LNCaP clone FGC (cell line): ENCODE data around the gene C5.

Experiments
- DNase-seq: peaks from one replicate; pipeline ENCODE4 v3.0.0-alpha.2; 2011; ENCODE audit warnings: low read depth
- H3K4me3 ChIP-seq: 2 replicates; pipeline ENCODE4 v1.5.1; 2011; ENCODE audit warnings: mild to moderate bottlenecking, low read depth, low read length, control low read depth
- TF ChIP-seq, protein P1 (sequence below): IDR thresholded peaks from 2 replicates; pipeline ENCODE4 v1.5.1; 2012; ENCODE audit warnings: mild to moderate bottlenecking; ENCODE audit not compliant: control insufficient read depth, insufficient read depth; ENCODE audit errors: extremely low read depth

C5 gene

DNA sequence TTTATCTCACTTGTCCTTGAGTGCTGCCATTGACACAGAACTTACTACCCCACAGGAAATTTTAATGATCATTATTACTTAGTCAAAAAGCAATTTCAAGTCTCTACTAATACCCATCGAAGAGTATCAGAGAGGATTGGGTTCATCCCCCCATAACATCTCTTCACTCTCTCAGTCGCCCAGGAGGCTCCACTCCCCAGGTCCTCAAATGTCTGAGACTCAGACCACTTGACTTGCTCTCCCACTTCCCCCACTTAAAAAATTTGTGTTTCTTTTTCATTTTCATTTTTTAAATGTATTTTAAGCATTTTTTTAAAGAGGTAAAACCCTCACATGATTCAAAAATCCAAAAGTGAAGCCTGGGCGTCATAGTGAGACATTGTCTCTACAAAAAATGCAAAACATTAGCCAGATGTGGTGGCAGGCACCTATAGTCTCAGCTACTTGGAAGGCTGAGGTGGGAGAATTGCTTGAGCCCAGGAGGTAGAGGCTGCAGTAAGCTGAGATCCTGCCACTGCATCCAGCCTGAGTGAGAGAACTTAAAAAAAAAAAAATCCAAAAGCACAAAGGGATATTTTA is 66.7 kb downstream of the C5 start:
- TF ChIP-seq, protein P1, sequence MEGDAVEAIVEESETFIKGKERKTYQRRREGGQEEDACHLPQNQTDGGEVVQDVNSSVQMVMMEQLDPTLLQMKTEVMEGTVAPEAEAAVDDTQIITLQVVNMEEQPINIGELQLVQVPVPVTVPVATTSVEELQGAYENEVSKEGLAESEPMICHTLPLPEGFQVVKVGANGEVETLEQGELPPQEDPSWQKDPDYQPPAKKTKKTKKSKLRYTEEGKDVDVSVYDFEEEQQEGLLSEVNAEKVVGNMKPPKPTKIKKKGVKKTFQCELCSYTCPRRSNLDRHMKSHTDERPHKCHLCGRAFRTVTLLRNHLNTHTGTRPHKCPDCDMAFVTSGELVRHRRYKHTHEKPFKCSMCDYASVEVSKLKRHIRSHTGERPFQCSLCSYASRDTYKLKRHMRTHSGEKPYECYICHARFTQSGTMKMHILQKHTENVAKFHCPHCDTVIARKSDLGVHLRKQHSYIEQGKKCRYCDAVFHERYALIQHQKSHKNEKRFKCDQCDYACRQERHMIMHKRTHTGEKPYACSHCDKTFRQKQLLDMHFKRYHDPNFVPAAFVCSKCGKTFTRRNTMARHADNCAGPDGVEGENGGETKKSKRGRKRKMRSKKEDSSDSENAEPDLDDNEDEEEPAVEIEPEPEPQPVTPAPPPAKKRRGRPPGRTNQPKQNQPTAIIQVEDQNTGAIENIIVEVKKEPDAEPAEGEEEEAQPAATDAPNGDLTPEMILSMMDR: no peak
- no peak for DNase-seq
- H3K4me3 ChIP-seq: no peak overlapping the region

DNA sequence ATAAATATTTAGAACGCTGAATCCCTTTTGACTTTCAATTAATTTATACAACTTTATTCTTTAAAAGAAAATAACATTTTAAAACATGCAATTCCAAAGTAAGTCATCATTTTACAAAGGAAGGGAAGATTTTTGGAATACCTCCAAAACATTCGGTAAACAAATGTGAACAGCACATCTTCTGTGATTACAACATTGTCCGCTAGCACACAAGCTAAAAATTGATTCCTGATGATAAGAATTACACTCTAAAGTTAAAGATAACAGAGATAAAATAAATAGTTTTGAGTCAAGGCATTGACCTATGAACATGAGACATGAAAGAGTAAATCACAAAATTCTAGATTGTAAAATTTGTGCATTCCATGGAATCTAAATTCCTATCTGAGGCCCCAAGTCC is 67.2 kb downstream of the C5 start:
- peak; percentile 63 for DNase-seq
- H3K4me3 ChIP-seq: no peak overlapping the region
- TF ChIP-seq, protein P1: no peak

DNA sequence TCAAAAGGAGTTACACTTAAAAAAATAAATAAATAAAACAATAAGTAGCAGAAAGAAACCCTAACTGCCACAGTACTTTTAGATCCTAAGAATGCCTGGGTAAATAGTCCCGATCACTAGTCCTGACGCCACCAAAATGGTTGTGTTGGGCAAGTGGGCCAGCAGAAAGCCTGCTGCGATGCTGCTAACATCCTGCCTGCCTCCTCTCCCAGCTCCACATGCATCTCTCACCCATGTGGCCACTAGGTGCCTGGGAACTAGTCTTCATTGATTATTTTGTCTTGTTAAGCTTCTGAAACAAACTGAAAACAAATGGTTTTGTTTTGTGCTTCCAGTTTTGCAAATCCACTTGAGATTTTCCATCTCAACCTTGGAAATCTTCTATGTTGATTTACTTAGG is 69.1 kb downstream of the C5 start:
- H3K4me3 ChIP-seq: no peak overlapping the region
- no peak for DNase-seq
- TF ChIP-seq, protein P1: no peak

DNA sequence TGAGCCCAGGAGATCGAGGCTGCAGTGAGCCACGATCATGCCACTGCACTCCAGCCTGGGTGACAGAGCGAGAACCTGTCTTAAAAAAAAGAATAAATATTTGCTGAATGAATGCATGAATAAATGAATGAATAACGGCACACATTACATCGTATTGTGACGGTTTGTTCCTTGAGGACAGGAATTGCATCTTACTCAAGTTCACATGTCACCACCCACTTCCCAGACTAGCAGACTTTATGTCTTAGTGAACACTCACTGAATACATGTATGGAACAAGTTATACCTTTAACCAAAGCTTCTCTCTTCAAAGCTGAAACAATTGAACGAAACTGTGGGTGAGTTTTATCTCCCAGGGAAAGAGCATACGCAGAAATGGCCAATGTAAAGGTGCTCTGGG is 70.3 kb downstream of the C5 start:
- H3K4me3 ChIP-seq: no peak overlapping the region
- DNase-seq: no peak
- TF ChIP-seq, protein P1: no peak

DNA sequence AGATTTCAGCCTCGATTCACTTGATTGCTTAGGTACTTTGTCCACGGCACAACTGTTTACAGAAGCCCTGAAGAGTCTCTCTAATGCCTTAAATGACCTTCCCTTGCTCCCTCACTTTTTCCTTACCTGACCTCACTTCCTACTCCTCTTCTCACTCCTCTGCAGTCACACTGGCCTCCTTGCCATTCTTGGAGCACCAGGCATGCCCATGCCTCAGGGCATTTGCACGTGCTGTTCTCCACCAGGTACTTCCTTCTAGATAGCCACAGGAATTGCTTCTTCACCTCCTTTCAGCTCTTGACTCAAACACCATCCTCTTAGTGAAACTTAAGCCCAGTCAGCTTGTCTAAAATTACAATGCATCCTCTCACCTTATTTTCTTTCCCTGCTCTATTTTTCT is 71.1 kb downstream of the C5 start:
- DNase-seq: no peak
- TF ChIP-seq, protein P1: no peak
- H3K4me3 ChIP-seq: no peak overlapping the region

DNA sequence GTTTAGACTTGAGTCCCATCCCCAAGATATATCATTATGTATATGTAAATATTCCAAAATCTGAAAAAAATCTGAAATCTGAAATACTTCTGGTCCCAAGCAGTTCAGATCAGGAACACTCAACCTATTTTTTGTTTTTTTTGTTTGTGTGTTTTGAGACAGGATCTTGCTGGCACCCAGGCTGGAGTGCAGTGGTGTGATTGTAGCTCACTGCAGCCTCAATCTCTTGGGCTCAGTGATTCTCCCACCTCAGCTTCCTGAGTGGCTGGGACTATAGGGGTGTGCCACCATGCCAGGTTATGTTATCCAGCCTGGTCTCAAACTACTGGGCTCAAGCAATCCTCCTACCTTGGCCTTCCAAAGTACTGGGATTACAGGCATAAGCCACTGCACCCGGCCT is 72.8 kb downstream of the C5 start:
- DNase-seq: no peak
- TF ChIP-seq, protein P1: no peak

DNA sequence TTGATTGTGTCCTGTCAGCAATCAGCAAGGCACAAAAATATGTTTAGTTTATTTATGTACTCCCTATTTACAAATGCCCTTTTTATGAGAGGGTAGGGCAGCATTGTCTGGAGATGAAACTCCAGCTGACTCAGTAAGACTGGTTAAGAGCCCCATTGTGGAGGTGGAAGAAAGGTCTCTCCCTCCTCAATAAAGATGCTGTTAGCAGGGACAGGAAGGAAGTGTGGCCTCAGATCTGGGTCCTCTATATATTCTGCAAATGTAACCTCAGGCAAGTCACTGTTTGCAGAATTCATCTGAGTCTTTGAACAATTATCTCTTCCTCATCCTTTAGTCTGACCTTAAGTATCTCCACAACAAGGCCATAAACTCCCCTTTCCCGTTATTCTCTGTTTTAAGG is 75.2 kb downstream of the C5 start:
- TF ChIP-seq, protein P1: no peak
- DNase-seq: no peak
- H3K4me3 ChIP-seq: no peak overlapping the region

More for the DNA sequence above, 72.8 kb downstream of the C5 start:
- no peak overlapping the region for H3K4me3 ChIP-seq
